Medulla oblongata (tissue), 1 donor: Measurements from ENCODE around the gene TMEM62.
"Not testable (repeated sequence)": the region's sequence is repeated elsewhere in the genome, so short reads cannot be mapped to it uniquely, and the experiment has no call there.

Experiments used
- DNase-seq: peaks from one replicate; pipeline ENCODE4 v3.0.0-alpha.2; 2015; ENCODE audit errors: extremely low spot score

The TMEM62 gene

DNA sequence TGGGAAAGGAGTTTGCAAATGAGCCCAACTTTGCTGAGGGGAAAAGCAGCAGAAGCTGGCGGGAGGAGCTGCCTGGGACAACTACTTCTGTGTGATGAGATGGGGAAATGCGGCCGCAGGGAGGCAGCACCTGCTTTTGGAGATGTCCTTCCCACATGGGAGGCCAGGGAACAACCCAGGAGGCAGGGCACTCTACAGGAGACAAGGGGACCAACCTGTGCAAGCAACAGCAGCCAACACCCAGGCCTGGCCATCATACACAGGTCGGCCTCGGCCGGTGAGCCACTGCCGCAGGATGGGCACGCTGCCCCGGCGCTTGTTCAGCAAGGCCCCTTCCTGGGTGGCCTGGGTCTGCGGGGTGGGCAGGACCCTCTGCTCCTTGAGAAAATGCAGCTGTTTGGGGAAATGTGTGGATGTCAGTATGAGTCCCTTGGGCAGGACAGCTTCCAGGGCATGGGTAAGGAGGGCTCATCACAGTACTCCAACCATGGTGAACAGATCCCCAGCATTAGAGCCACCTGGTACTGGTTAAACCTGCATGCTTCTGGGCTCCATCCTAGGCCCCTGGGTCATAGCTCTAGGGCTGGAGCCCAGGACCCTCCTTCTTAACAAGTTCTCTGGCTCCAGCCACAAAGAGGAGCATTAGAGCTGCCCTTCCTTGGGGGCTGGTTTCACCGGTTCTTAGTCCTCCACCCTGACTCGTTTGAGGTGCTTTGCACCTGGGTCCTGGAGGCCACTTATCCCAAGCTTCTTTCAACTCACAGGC is 75.9 kb downstream of the TMEM62 start:
- no peak for DNase-seq

DNA sequence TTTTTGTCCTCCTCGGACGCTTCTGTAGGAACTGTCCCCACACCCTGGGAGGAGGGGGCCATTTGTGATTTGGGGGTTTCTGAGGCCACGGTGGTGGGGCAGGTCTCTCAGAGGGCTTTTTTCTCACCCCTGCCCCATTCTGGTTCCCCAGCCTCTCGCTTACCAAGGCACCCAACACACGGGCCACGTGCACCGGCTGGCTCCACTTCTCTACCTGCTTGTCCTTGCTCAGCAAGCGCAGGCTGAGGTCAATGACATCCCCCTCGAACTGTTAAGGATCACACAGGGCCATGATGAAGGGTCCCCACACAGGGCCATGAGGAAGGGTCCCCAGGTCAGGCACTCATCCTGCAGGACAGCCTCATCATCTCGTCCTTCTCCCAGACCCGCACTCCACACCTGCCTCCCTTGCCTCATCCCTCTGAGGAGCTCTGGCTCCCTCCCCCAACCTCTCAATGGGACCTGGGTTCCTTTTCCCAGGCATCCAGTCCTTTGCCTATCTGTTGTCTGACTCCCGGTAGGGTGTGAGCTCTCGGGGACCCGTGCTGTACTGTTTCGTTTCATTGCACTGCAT is 76.9 kb downstream of the TMEM62 start:
- DNase-seq = no peak

DNA sequence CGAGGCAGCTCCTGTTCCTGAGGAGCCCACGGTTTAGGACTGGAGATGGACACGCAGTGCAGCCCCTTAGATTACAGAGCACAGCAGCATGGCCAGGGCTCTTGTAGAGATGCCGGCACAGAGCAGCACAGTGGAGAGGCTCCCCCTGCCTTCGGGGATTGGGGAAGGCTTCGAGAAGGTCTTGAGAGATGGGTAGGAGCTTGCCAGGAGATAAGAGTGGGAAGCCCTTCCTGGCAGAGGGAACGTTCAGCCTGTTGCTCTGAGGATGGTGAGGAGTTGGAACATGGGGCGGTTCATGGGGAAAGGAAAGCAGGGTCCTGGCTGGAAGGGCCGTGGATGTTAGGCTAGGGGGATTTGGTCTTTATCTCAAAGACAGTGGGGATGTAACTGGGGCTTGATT is 77.4 kb downstream of the TMEM62 start:
- DNase-seq = no peak

DNA sequence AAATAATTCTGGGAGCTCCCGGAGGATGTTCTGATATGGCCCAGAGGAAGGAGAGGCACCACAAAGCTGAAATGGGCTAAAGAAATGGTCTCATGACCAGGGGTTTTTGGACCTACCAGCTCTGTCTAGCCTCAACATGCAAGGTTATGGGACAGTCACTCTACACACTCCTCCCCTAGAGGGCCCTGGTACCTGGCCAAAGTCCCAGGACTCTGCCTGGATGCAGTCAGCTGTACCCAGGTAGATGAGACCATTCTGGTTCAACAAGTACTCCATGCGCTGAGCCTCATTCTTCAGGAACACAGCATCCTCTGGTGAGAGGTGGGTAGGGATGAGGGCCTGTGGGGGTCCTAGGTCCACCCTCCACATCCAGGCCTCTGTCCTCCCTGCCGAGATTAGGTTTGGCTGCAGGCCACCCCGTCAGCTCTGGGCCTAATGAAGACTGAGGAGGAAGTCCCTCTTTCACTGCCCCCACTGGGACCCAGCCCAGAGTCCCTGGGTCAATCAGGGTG is 77.9 kb downstream of the TMEM62 start:
- DNase-seq = no peak

DNA sequence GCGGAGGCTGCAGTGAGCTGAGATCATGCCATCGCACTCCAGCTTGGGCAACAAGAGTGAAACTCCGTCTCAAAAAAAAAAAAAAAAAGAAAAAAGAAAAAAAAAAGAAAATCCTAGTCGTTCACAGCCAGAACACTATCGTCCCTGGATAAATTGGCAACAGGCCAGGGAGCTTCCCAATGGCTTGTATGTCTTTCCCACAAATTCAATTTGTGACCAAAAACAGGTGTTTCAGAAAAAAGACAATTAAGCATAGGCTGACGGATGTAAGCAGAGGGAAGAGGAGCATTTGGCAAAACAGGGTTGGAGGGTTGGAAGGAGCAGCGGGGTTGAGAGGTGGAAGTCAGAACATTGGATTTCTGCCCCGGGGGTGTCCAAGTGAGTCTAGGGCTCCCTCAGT is 78.9 kb downstream of the TMEM62 start:
- no peak for DNase-seq

DNA sequence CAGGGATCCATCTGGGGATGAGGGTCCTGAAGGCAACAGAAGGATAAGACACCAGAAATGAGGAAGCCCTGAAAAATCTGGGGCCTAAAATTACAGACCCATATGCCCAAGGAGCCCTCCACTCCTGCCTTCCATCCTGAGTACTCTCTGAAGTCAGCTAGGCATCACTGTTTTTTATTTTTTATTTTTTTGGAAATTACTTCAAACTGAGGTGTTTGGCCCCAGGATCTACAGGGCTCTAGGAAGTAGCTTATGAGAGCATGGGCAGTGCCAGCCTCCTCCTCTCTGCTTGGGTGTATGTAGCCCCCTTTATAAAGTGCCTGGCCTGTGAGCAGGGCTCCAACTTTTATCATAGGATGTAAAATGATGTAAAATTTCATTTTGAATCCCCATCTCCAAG is 79.6 kb downstream of the TMEM62 start:
- DNase-seq = no peak

GRCh38 chr15:43213466-43213865 is 80.1 kb downstream of the TMEM62 start:
- DNase-seq = no peak

GRCh38 chr15:43214169-43214568 is 80.8 kb downstream of the TMEM62 start:
- no peak for DNase-seq

DNA sequence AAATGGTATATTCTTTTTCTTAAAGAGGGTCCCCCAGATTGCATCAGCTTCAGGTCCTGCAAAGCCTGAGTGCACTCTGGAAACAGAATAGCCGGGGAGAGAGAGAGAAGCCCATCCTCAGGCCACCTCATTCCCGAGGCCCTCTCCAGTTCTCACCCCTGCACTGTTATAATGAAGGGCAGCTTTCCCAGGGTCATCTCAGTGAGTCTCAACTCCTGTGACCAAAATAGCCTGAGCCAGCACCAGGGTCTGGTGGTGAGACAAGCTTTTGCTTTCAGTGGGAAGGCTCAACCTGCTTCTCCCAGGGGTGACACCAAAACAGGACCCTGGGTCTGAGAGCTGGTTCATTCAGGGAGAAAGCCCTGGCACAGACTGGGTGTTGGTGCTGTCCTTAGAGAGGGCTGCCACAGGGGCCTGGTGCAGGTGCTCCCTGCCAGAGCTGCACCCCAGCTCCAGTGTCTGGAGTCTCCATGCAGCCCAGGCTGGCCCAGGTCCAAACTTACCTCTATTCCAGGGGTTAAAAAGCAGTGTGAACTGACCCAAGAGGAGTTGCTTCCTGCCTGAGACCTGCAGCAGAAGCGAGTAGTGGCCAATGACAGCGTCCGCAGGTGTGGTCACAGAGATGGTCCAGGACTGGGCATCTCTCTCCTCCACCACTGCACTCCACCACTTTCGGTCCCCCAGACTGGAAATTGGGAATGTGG is 81.4 kb downstream of the TMEM62 start:
- no peak for DNase-seq

GRCh38 chr15:43215961-43216360 is 82.6 kb downstream of the TMEM62 start:
- DNase-seq = no peak

DNA sequence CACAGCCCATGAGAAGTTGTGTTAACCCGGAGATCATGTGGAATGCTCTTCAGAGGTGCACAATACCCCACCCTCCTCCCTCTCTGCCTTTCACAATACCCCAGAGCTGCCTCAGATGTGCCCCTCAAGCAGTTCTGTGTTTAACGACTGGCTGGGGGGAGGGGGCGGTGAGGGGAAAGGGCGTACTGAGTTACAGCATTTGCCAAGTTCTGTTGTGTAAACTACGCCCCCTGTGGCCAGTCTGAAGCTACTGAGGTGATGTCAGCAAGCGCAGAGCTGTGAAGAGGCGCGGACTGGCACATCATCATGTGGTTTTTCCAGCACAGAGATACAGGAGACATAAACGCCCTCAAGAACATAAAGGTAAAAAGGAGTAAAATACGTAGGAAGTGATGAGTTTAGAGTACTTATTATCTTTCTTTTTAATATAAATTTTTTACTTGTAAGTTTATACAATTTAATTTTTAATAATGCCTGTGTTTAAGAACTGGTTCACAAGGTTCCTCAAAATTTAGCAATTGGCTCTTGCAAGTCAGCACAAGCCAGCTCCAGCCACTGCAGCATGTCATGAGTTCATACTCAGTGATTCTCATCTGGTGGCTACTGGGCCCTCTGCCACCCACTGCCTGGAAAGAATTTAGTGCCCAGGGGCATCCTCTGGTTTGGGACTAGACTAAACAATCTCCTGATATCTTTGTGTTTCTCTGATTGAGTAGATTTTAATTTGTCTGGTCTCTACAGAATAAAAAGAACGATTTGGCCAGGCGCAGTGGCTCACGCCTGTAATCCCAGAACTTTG is 85.7 kb downstream of the TMEM62 start:
- peak; percentile 15 for DNase-seq

DNA sequence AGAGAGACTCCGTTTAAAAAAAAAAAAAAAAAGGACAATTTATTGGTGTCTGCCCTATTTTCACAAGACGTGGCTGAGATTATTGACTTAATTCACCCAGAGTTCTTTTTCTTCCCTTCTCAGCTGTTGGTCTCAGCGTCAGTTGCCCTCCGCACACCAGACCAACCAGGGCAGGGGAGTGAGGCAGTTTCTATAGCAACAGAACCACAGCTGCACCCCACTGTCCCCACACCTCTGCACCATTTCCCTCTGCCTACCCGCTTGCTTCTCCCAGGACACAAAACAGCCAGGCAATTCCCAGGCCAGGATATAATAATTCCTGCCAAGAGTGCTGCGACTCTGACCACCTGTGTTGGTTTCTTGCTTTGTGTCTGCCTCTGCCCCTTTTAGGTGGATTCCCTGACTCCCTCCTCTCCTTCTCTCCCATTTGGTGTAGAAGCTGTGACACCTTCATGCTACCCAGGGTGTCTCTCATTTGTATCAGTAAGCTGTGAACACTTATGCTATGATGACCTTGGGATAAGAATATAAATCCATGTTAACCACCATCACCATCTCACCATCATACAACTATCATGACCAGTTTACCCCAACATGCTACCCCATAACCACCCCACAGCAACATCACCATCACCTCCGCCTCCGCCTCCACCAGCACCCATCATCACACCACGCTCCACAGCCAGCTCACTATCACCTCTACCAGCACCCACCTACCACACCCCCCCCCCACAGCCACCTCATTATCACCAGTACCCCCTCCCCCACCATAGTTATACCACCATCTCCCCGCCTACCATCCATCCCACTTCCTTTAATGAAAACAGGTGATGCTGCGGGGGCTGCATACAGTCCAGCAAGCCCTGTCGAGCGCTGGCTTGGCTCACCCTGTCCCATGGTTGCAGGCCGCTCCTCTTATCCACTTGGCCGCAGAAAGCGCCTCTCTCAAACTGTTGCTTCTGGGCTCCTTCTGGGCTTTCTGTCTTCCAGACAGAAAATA is 86.8 kb downstream of the TMEM62 start:
- no peak for DNase-seq

GRCh38 chr15:43220991-43221403 is 87.6 kb downstream of the TMEM62 start, which contains the start of gene EPB42:
EPB42 (minus strand) TSS chr15:43221018; CDS start chr15:43220825, 193 bp downstream.
- DNase-seq = no peak

DNA sequence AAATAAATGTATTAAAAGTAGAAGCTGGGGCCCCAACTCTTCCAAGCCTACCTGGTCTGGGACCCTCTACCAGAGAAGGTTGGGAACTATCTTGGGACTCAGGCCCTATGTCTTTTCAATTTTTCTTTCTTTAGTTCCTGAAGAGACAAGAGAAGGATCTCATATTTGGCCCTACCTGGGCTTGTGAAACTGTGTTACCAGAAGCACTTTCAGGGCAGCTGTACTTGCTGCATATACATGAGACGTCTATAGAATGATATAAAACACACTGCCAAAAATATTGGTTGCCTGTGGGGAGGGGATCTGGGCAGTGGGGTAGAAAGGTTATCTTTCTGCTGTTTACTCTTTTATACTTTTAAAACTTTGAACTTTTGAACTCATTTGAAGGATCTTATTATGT is 88.0 kb downstream of the TMEM62 start:
- no peak for DNase-seq

DNA sequence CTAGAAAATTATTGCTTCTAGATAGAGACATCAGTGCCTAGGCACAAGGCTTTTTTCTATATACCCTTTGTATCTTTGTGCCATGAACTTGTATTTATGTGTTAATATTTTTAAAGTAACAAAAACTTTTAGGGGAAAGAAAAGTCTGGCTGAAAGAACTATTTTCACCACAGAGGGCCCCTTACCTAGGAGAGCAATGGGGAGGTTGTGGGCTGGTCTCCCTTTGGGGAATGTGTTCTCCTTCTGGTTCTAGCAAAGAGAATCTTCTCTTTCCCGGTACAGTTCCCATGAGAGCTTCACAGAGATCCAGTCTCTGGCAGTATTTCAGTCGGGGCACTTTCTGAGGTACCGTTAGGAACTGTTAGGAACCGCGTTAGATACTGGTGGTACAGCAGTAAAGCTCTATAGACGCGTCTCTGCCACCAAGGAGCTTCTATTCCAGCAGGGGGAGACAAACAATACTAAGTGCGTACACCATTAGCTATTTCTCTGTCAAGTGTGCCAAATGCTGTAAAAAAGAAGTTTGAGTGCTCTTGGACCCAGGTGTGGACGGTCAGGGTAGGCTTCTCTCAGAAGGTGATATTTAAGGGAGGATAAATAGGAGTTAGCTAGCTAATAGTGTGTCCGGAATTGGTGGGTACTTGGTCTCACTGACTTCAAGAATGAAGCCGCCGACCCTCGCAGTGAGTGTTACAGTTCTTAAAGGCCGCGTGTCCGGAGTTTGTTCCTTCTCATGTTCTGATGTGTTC is 92.0 kb downstream of the TMEM62 start:
- DNase-seq = peak; percentile 78

GRCh38 chr15:43225950-43226255 is 92.5 kb downstream of the TMEM62 start:
- DNase-seq = not testable (repeated sequence)

- no peak for DNase-seq
Observed at GRCh38 chr15:43226436-43227305, 93.3 kb downstream of the TMEM62 start.

GRCh38 chr15:43229977-43230376 is 96.6 kb downstream of the TMEM62 start:
- peak; percentile 83 for DNase-seq

DNA sequence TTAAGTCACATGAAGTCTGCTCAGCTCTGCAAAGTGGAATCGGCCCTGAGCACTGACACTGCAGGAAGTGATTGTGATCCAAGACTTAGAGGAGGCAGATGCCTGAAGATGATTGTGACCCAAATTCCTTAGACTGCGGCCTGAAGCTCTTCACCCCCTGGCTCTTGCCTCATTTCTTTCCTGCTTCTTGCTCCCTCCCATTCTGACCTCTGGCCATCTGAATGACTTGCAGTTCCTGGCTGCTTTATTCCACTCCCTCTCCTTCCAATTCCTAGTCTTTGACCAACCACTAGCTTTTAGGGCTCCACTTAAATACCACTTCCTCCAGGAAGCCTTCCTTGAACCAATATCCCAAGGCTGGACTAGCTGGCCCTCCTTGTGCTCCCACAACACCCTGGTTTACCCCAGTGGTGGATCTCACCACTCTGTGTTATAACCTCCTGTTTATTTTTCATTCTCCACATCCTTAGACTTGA is 97.3 kb downstream of the TMEM62 start:
- DNase-seq = no peak
